ENCODE measurements around the gene KCNIP4.

DNA sequence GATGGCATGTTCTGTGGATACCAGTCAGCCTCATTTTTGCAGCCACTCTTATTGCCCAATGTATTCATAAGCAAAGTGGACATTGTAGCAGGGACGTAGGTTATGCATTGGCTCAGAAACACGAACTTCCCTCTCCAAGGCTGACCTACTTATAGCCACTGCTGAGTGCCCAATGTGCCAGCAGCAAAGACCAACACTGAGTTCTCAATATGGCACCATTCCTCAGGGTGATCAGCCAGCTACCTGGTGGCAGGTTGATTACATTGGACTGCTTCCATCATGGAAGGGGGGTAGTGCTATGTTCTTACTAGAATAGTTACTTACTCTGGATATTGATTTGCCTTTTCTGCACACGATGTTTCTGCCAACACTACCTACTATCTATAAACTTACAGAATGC lies 306.9 kb downstream of the KCNIP4 start:
- TF ChIP-seq SPI1 (IDR thresholded peaks at IDR 0.05; ENCODE audit: borderline replicate concordance, low read depth): no peak
- TF ChIP-seq, protein P1, sequence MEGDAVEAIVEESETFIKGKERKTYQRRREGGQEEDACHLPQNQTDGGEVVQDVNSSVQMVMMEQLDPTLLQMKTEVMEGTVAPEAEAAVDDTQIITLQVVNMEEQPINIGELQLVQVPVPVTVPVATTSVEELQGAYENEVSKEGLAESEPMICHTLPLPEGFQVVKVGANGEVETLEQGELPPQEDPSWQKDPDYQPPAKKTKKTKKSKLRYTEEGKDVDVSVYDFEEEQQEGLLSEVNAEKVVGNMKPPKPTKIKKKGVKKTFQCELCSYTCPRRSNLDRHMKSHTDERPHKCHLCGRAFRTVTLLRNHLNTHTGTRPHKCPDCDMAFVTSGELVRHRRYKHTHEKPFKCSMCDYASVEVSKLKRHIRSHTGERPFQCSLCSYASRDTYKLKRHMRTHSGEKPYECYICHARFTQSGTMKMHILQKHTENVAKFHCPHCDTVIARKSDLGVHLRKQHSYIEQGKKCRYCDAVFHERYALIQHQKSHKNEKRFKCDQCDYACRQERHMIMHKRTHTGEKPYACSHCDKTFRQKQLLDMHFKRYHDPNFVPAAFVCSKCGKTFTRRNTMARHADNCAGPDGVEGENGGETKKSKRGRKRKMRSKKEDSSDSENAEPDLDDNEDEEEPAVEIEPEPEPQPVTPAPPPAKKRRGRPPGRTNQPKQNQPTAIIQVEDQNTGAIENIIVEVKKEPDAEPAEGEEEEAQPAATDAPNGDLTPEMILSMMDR (IDR thresholded peaks at IDR 0.05; ENCODE audit: insufficient read depth, low read length): no peak
- TF ChIP-seq POLR2AphosphoS5 (IDR thresholded peaks at IDR 0.05; ENCODE audit: low read depth): no peak
- TF ChIP-seq, protein P2, sequence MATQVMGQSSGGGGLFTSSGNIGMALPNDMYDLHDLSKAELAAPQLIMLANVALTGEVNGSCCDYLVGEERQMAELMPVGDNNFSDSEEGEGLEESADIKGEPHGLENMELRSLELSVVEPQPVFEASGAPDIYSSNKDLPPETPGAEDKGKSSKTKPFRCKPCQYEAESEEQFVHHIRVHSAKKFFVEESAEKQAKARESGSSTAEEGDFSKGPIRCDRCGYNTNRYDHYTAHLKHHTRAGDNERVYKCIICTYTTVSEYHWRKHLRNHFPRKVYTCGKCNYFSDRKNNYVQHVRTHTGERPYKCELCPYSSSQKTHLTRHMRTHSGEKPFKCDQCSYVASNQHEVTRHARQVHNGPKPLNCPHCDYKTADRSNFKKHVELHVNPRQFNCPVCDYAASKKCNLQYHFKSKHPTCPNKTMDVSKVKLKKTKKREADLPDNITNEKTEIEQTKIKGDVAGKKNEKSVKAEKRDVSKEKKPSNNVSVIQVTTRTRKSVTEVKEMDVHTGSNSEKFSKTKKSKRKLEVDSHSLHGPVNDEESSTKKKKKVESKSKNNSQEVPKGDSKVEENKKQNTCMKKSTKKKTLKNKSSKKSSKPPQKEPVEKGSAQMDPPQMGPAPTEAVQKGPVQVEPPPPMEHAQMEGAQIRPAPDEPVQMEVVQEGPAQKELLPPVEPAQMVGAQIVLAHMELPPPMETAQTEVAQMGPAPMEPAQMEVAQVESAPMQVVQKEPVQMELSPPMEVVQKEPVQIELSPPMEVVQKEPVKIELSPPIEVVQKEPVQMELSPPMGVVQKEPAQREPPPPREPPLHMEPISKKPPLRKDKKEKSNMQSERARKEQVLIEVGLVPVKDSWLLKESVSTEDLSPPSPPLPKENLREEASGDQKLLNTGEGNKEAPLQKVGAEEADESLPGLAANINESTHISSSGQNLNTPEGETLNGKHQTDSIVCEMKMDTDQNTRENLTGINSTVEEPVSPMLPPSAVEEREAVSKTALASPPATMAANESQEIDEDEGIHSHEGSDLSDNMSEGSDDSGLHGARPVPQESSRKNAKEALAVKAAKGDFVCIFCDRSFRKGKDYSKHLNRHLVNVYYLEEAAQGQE (IDR thresholded peaks at IDR 0.05; ENCODE audit: insufficient replicate concordance, low read depth): no peak

Measured in HL-60 (cell line).